Measurements from ENCODE around the gene BCL7A.

DNA sequence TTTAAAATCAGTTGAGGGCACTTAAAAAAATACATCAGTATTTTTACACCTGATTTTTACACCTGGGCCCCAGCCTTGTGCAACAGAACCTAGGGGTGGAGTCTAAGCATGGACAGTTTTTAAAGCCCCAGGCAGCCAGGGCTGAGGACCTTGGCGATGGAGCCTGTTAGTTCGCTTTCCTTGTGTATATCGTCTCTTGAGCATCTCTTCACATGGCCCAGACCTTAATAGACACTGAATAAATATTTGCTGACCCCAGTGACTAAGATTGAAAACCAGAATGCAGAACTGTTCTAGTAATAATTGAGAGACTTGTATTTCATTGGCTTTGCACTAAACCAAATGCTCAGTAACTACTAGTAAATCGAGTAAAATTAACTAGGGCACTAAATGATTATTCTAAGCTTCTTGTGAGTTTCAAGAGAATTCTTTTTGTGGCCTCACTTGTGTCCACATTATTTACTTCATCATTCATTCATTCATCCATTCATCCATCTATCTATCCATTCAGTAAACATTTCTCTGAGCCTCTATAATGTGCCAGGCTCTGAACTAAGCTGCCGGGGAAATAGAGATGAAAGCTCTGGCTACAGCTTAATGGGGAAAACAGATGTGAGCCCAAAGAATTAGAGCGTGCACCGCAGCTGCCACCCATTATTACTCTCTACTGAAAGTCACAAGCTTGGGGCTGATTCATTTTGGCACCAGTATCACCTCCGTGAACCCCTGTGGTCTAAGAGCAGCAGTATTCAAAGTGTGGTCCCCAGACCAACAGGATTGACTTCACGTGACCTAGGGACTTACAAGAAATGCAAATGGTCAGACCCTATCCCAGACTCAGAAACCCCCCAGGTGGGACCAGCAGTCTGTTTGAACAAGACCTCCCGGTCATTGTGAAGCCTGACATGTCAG, 30.7 kb upstream of the BCL7A start:
- no peak for TF ChIP-seq RAD21 (conservative IDR thresholded peaks at IDR 0.05 in 1 of 2, IDR thresholded peaks at IDR 0.05 in 1 of 2)
- TF ChIP-seq, protein P1, sequence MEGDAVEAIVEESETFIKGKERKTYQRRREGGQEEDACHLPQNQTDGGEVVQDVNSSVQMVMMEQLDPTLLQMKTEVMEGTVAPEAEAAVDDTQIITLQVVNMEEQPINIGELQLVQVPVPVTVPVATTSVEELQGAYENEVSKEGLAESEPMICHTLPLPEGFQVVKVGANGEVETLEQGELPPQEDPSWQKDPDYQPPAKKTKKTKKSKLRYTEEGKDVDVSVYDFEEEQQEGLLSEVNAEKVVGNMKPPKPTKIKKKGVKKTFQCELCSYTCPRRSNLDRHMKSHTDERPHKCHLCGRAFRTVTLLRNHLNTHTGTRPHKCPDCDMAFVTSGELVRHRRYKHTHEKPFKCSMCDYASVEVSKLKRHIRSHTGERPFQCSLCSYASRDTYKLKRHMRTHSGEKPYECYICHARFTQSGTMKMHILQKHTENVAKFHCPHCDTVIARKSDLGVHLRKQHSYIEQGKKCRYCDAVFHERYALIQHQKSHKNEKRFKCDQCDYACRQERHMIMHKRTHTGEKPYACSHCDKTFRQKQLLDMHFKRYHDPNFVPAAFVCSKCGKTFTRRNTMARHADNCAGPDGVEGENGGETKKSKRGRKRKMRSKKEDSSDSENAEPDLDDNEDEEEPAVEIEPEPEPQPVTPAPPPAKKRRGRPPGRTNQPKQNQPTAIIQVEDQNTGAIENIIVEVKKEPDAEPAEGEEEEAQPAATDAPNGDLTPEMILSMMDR (IDR thresholded peaks at IDR 0.05), result no peak
- no peak for TF ChIP-seq RFX5 (IDR thresholded peaks at IDR 0.05)
- no peak for TF ChIP-seq POLR2AphosphoS2 (conservative IDR thresholded peaks at IDR 0.05; ENCODE audit: low read length)

Data from A549 (cell line).